Mesodermal cell (in vitro differentiated cells): ENCODE data around the gene SNRPA1.

ENCODE experiments used
- H3K27ac ChIP-seq: 2 replicates; pipeline ENCODE4 v1.7.0; 2013; ENCODE audit warnings: mild to moderate bottlenecking, low read depth, low read length, moderate library complexity; ENCODE audit not compliant: severe bottlenecking
- H3K36me3 ChIP-seq: 2 replicates; pipeline ENCODE4 v1.7.1; 2013; ENCODE audit warnings: mild to moderate bottlenecking, low read length, moderate library complexity; ENCODE audit not compliant: control insufficient read depth, insufficient read depth
- H3K4me1 ChIP-seq: one replicate; pipeline ENCODE4 v1.7.1; 2013; ENCODE audit warnings: mild to moderate bottlenecking, low read length; ENCODE audit not compliant: insufficient read depth, control insufficient read depth, poor library complexity, severe bottlenecking
- H3K4me3 ChIP-seq: 2 replicates; pipeline ENCODE4 v1.7.0; 2013; ENCODE audit warnings: low read length, control low read depth, mild to moderate bottlenecking; ENCODE audit not compliant: insufficient read depth, poor library complexity, severe bottlenecking; ENCODE audit errors: extremely low read depth
- H3K9me3 ChIP-seq: 2 replicates; pipeline ENCODE4 v1.7.1; 2013; ENCODE audit warnings: mild to moderate bottlenecking, low read length, moderate library complexity; ENCODE audit not compliant: control insufficient read depth
- WGBS, 2 experiments: methylation state at CpG; one replicate each; pipeline ENCODE4 v1.1.5; 2013; ENCODE audit warnings: missing lambda C conversion rate in 2 of 2; ENCODE audit not compliant: insufficient coverage in 2 of 2; 5-methylcytosine and 5-hydroxymethylcytosine counted together

SNRPA1 gene

GRCh38 chr15:101246391-101246790, 48.7 kb downstream of the SNRPA1 start:
- Histone ChIP-seq H3K27ac (no peak overlapping the region), H3K36me3 (peaks cover 73% of the 10 kb centered on the region), H3K4me3 (no peak overlapping the region), H3K9me3 (no peaks in the 10 kb centered on the region), H3K4me1 (peaks cover 15% of the 10 kb centered on the region)
- WGBS, 2 experiments = 93% methylated on average over 2 of the region's 6 CpGs; no CpG with 5 or more reads in 1 of the 2 experiments

- Histone ChIP-seq H3K9me3 (no peaks in the 10 kb centered on the region), H3K4me3 (no peak overlapping the region), H3K27ac (no peak overlapping the region), H3K4me1 (peaks cover 15% of the 10 kb centered on the region), H3K36me3 (peaks cover 86% of the 10 kb centered on the region)
- 93 to 95% methylated on average over 10 to 12 of the region's 14 CpGs for WGBS, 2 experiments
Observed at GRCh38 chr15:101244889-101245668, 50.0 kb downstream of the SNRPA1 start.

GRCh38 chr15:101244036-101244781, 50.8 kb downstream of the SNRPA1 start:
- Histone ChIP-seq H3K27ac (no peak overlapping the region), H3K9me3 (no peaks in the 10 kb centered on the region), H3K4me1 (peaks cover 9% of the 10 kb centered on the region), H3K36me3 (peaks cover 83% of the 10 kb centered on the region), H3K4me3 (no peak overlapping the region)
- WGBS, 2 experiments = 89 to 90% methylated on average over 5 to 6 of the region's 7 CpGs

GRCh38 chr15:101243420-101243819, 51.6 kb downstream of the SNRPA1 start:
- no peak overlapping the region for H3K27ac ChIP-seq
- H3K9me3 ChIP-seq = no peaks in the 10 kb centered on the region
- H3K4me3 ChIP-seq = no peak overlapping the region
- H3K36me3 ChIP-seq = peaks cover 83% of the 10 kb centered on the region
- 91 to 97% methylated on average over 9 of the region's 9 CpGs for WGBS, 2 experiments
- peaks cover 4% of the 10 kb centered on the region for H3K4me1 ChIP-seq

GRCh38 chr15:101242999-101243336, 52.1 kb downstream of the SNRPA1 start:
- Histone ChIP-seq H3K9me3 (no peaks in the 10 kb centered on the region), H3K4me3 (no peak overlapping the region), H3K4me1 (peaks cover 2% of the 10 kb centered on the region), H3K36me3 (peaks cover 79% of the 10 kb centered on the region), H3K27ac (no peak overlapping the region)
- WGBS, 2 experiments = 81 to 100% methylated on average over 1 to 4 of the region's 6 CpGs

GRCh38 chr15:101242160-101242998, 52.7 kb downstream of the SNRPA1 start:
- WGBS, 2 experiments = 94 to 99% methylated on average over 8 to 9 of the region's 12 CpGs
- H3K27ac ChIP-seq = no peak overlapping the region
- peaks cover 79% of the 10 kb centered on the region for H3K36me3 ChIP-seq
- no peak overlapping the region for H3K4me3 ChIP-seq
- no peaks in the 10 kb centered on the region for H3K9me3 ChIP-seq
- peaks cover 2% of the 10 kb centered on the region for H3K4me1 ChIP-seq

- WGBS, 2 experiments = 89 to 92% methylated on average over 4 to 5 of the region's 5 CpGs
Observed at GRCh38 chr15:101240358-101240757, 54.7 kb downstream of the SNRPA1 start.

GRCh38 chr15:101239724-101240136, 55.3 kb downstream of the SNRPA1 start:
- WGBS, 2 experiments = 97 to 98% methylated on average over 5 to 6 of the region's 6 CpGs
- Histone ChIP-seq H3K4me1 (no peaks in the 10 kb centered on the region), H3K9me3 (no peaks in the 10 kb centered on the region), H3K36me3 (peaks cover 78% of the 10 kb centered on the region), H3K27ac (no peak overlapping the region), H3K4me3 (no peak overlapping the region)

More at GRCh38 chr15:101240358-101240757, 54.7 kb downstream of the SNRPA1 start:
- no peaks in the 10 kb centered on the region for H3K9me3 ChIP-seq
- H3K36me3 ChIP-seq = peaks cover 76% of the 10 kb centered on the region
- H3K27ac ChIP-seq = no peak overlapping the region
- H3K4me3 ChIP-seq = no peak overlapping the region
- H3K4me1 ChIP-seq = no peaks in the 10 kb centered on the region

GRCh38 chr15:101237251-101237650, 57.8 kb downstream of the SNRPA1 start:
- H3K4me1 ChIP-seq = no peaks in the 10 kb centered on the region
- no peak overlapping the region for H3K4me3 ChIP-seq
- WGBS, 2 experiments = 96 to 98% methylated on average over 12 of the region's 12 CpGs
- H3K9me3 ChIP-seq = no peaks in the 10 kb centered on the region
- H3K36me3 ChIP-seq = peaks cover 83% of the 10 kb centered on the region
- no peak overlapping the region for H3K27ac ChIP-seq

- peaks cover 88% of the 10 kb centered on the region for H3K36me3 ChIP-seq
- H3K4me3 ChIP-seq = no peak overlapping the region
- WGBS, 2 experiments = 92 to 100% methylated on average over 4 to 5 of the region's 5 CpGs
- peaks cover 5% of the 10 kb centered on the region for H3K9me3 ChIP-seq
- peak overlapping the region; percentile 6 for H3K27ac ChIP-seq
- no peaks in the 10 kb centered on the region for H3K4me1 ChIP-seq
Observed at GRCh38 chr15:101233651-101234280, 61.3 kb downstream of the SNRPA1 start.
